SK-N-SH (cell line): ENCODE results near the gene SLC9A6. TPM values are rescaled to one million over a fixed set of nuclear protein-coding genes. Genes with fewer than 3 reads are reported as not detected.

ENCODE experiments used
- CTCF ChIA-PET: fragments of 300-600, 350-600 bp; formaldehyde crosslinking; extraction: SDS; loops from one replicate; lab custom pipeline; 2021; lab: Yijun Ruan, JAX
- POLR2A ChIA-PET: fragments of 350-600 bp; sonication (Branson Sonifier 250); formaldehyde crosslinking; extraction: SDS; loops from one replicate; lab custom pipeline; 2020; ENCODE audit warnings: antibody characterized with exemption, inconsistent platforms; lab: Yijun Ruan, JAX
- DNase-seq: peaks from one replicate; pipeline ENCODE4 v3.0.0; 2012
- H2AFZ ChIP-seq: fragments of 200-600 bp; sonication (generic); 2 replicates; pipeline ENCODE4 v1.8.1; 2016; ENCODE audit warnings: antibody characterized with exemption, mild to moderate bottlenecking, low read depth
- H3F3A ChIP-seq: fragments of 200-600 bp; sonication (generic); replicated peaks from 2 replicates; pipeline ENCODE3; 2016; ENCODE audit warnings: antibody characterized with exemption, mild to moderate bottlenecking; ENCODE audit not compliant: insufficient read depth
- H3K27ac ChIP-seq, 2 experiments: fragments of 200-500 bp in 1 of 2; fragments of 200-600 bp in 1 of 2; sonication (Bioruptor generic) in 1 of 2; sonication (generic), shearing (Covaris generic) in 1 of 2; 2 replicates each; pipeline versions ENCODE4 v1.5.1 to v1.6.1; 2014 to 2016; ENCODE audit warnings: low read depth in 2 of 2, inconsistent platforms in 1 of 2, low read length in 1 of 2, mild to moderate bottlenecking in 1 of 2, mixed read lengths in 1 of 2
- H3K27me3 ChIP-seq: fragments of 200-600 bp; sonication (generic), shearing (Covaris generic); 2 replicates; pipeline ENCODE4 v1.6.1; 2016; ENCODE audit warnings: mixed run types; ENCODE audit not compliant: insufficient read depth
- H3K36me3 ChIP-seq, 2 experiments: fragments of 200-500 bp in 1 of 2; fragments of 200-600 bp in 1 of 2; sonication (Bioruptor generic) in 1 of 2; sonication (generic) in 1 of 2; replicated peaks in 1 of 2; 2 replicates each; pipeline versions ENCODE3 to v1.5.1; 2014 to 2016; ENCODE audit warnings: low read length in 1 of 2, mild to moderate bottlenecking in 1 of 2; ENCODE audit not compliant: insufficient read depth in 2 of 2, control insufficient read depth in 1 of 2
- H3K4me1 ChIP-seq, 2 experiments: fragments of 200-500 bp in 1 of 2; fragments of 200-600 bp in 1 of 2; sonication (Bioruptor generic) in 1 of 2; sonication (generic), shearing (Covaris generic) in 1 of 2; 2 replicates each; pipeline versions ENCODE4 v1.5.1 to v1.6.1; 2014 to 2016; ENCODE audit warnings: low read depth in 1 of 2, low read length in 1 of 2, mixed run types in 1 of 2; ENCODE audit not compliant: insufficient read depth in 2 of 2, control insufficient read depth in 1 of 2
- H3K4me2 ChIP-seq: fragments of 200-600 bp; sonication (generic), shearing (Covaris generic); 2 replicates; pipeline ENCODE4 v1.6.1; 2017; ENCODE audit warnings: mixed run types
- H3K4me3 ChIP-seq, 2 experiments: fragments of 200-500 bp in 1 of 2; fragments of 200-600 bp in 1 of 2; sonication (Bioruptor generic) in 1 of 2; sonication (generic), shearing (Covaris generic) in 1 of 2; 2 replicates each; pipeline versions ENCODE4 v1.5.1 to v1.8.1; 2014 to 2016; ENCODE audit warnings: low read depth in 2 of 2, inconsistent platforms in 1 of 2, low read length in 1 of 2, mild to moderate bottlenecking in 1 of 2, mixed read lengths in 1 of 2, moderate library complexity in 1 of 2
- H3K79me2 ChIP-seq: fragments of 200-600 bp; sonication (generic); 2 replicates; pipeline ENCODE4 v1.8.1; 2017; ENCODE audit warnings: mild to moderate bottlenecking; ENCODE audit not compliant: insufficient read depth
- H3K9ac ChIP-seq: fragments of 200-600 bp; sonication (generic); 2 replicates; pipeline ENCODE4 v1.6.1; 2017; ENCODE audit warnings: mixed run types
- H3K9me2 ChIP-seq: fragments of 200-600 bp; sonication (generic); 2 replicates; pipeline ENCODE4 v1.6.1; 2017; ENCODE audit warnings: mixed run types
- H3K9me3 ChIP-seq: fragments of 200-600 bp; sonication (generic); 2 replicates; pipeline ENCODE4 v1.6.1; 2017; ENCODE audit warnings: mixed run types, mild to moderate bottlenecking, moderate library complexity
- H4K20me1 ChIP-seq: fragments of 200-600 bp; sonication (generic); 2 replicates; pipeline ENCODE4 v1.6.1; 2017; ENCODE audit warnings: mild to moderate bottlenecking, mixed run types; ENCODE audit not compliant: insufficient read depth
- ELF1 ChIP-seq: IDR thresholded peaks from 2 replicates; pipeline ENCODE4 v1.4.0; 2012
- EZH2phosphoT487 ChIP-seq: fragments of 200-600 bp; sonication (generic); IDR thresholded peaks from 2 replicates; pipeline ENCODE4 v1.6.1; 2017; ENCODE audit warnings: low read depth, mixed run types, mild to moderate bottlenecking, antibody characterized with exemption, moderate library complexity, borderline replicate concordance
- FOXJ3 ChIP-seq: sonication (generic); formaldehyde crosslinking; IDR thresholded peaks from 2 replicates; pipeline ENCODE4 v1.5.1; 2020; ENCODE audit warnings: mild to moderate bottlenecking, missing genetic modification reagents
- GABPA ChIP-seq: IDR thresholded peaks from 2 replicates; pipeline ENCODE4 v1.4.0; 2012; ENCODE audit warnings: low read depth, mild to moderate bottlenecking
- GATA2 ChIP-seq: sonication (generic); formaldehyde crosslinking; IDR thresholded peaks from 2 replicates; pipeline ENCODE4 v1.5.0; 2020; ENCODE audit warnings: mild to moderate bottlenecking, missing genetic modification reagents
- IRF3 ChIP-seq: fragments of 150-350 bp; IDR thresholded peaks from 2 replicates; pipeline ENCODE4 v1.6.1; 2016; ENCODE audit warnings: mild to moderate bottlenecking, low read depth, low read length
- MEF2A ChIP-seq: IDR thresholded peaks from 2 replicates; pipeline ENCODE4 v1.4.0; 2012; ENCODE audit warnings: low read depth, borderline replicate concordance
- MXI1 ChIP-seq: IDR thresholded peaks from 2 replicates; pipeline ENCODE4 v1.6.1; 2012; ENCODE audit warnings: mild to moderate bottlenecking, low read depth, low read length, improper control_type of control experiment
- NFIC ChIP-seq: IDR thresholded peaks from 2 replicates; pipeline ENCODE4 v1.4.0; 2012; ENCODE audit warnings: borderline replicate concordance
- NRF1 ChIP-seq: IDR thresholded peaks from 2 replicates; pipeline ENCODE4 v1.6.1; 2012; ENCODE audit warnings: low read depth, mild to moderate bottlenecking, low read length
- PBX3 ChIP-seq: IDR thresholded peaks from 2 replicates; pipeline ENCODE4; 2012
- POLR2AphosphoS5 ChIP-seq: IDR thresholded peaks from 2 replicates; pipeline ENCODE4 v1.6.1; 2012; ENCODE audit warnings: low read depth, low read length
- RAD21 ChIP-seq: IDR thresholded peaks from 2 replicates; pipeline ENCODE4 v1.6.1; 2012; ENCODE audit warnings: mild to moderate bottlenecking, low read length
- SIN3A ChIP-seq: IDR thresholded peaks from 2 replicates; pipeline ENCODE4 v1.6.1; 2012; ENCODE audit warnings: low read depth, mild to moderate bottlenecking, low read length, moderate library complexity, borderline replicate concordance
- SMC3 ChIP-seq: IDR thresholded peaks from 2 replicates; pipeline ENCODE4 v1.6.1; 2012; ENCODE audit warnings: low read depth, low read length, improper control_type of control experiment
- TAF1 ChIP-seq: IDR thresholded peaks from 2 replicates; pipeline ENCODE4 v1.6.1; 2012; ENCODE audit warnings: low read depth, mild to moderate bottlenecking, low read length, moderate library complexity, borderline replicate concordance
- ZBTB33 ChIP-seq: IDR thresholded peaks from 2 replicates; pipeline ENCODE4 v1.4.0; 2012; ENCODE audit warnings: low read depth, borderline replicate concordance
- WGBS: methylation state at CpG from one replicate; pipeline ENCODE4 v1.1.6; 2017; ENCODE audit warnings: low lambda C conversion rate; 5-methylcytosine and 5-hydroxymethylcytosine counted together
- polyA plus RNA-seq, 3 experiments: library from polyadenylated mRNA; depleted of rRNA; stranded (reverse); fragments of >200 nt; gene quantifications; 2 replicates each; pipeline ENCODE4 v1.2.3, GENCODE V29; 2012

SLC9A6 gene
- polyA plus RNA-seq, 1 of the 3 experiments (the other 2 are of a cell fraction), result 5.0 TPM

- Histone ChIP-seq H3K9me2 (no peaks in the 10 kb centered on the region), H2AFZ (no peak overlapping the region), H3K4me2 (no peak overlapping the region), H3K9me3 (no peaks in the 10 kb centered on the region), H3K9ac (no peak overlapping the region), H3K27me3 (peaks cover 5% of the 10 kb centered on the region; the same call in 1 of the 2 replicates), H3K79me2 (no peaks in the 10 kb centered on the region), H3K36me3 (no peaks in the 10 kb centered on the region), H3K4me1 (no peaks in the 10 kb centered on the region; a peak in 1 of 4 replicates), H3F3A (no peaks in the 10 kb centered on the region), H4K20me1 (no peaks in the 10 kb centered on the region), H3K27ac (no peak overlapping the region), H3K4me3 (no peak overlapping the region)
- DNase-seq, result no peak
- TF ChIP-seq NFIC (no peak), TAF1 (no peak), GATA2 (CRISPR knock-in tag) (no peak), GABPA (no peak), POLR2AphosphoS5 (no peak), IRF3 (no peak), EZH2phosphoT487 (no peak), ELF1 (no peak), PBX3 (no peak), NRF1 (no peak)
- ChIA-PET POLR2A (no interaction called here), CTCF (no interaction called here)
Measured at GRCh38 chrX:135981668-135982067, 3.6 kb upstream of the SLC9A6 start.

GRCh38 chrX:135982860-135983259 lies 2.4 kb upstream of the SLC9A6 start:
- TF ChIP-seq SIN3A, result no peak
- TF ChIP-seq PBX3, result no peak
- TF ChIP-seq IRF3, result no peak
- TF ChIP-seq ZBTB33, result no peak
- no peak for TF ChIP-seq ELF1
- TF ChIP-seq MXI1, result no peak
- no peak for TF ChIP-seq MEF2A
- TF ChIP-seq RAD21, result no peak
- no peak for TF ChIP-seq SMC3
- TF ChIP-seq GATA2 (CRISPR knock-in tag), result no peak
- TF ChIP-seq TAF1, result no peak
- TF ChIP-seq FOXJ3 (CRISPR knock-in tag), result no peak
- no peak for TF ChIP-seq POLR2AphosphoS5
- Histone ChIP-seq H3K36me3 (no peaks in the 10 kb centered on the region), H3K9me2 (no peaks in the 10 kb centered on the region), H2AFZ (no peak overlapping the region), H4K20me1 (no peaks in the 10 kb centered on the region), H3K9me3 (no peaks in the 10 kb centered on the region), H3K4me2 (no peak overlapping the region), H3K27me3 (peaks cover 5% of the 10 kb centered on the region; the same call in 1 of the 2 replicates), H3F3A (peaks cover 3% of the 10 kb centered on the region), H3K4me1 (no peaks in the 10 kb centered on the region; a peak in 2 of 4 replicates), H3K27ac (no peak overlapping the region), H3K79me2 (no peaks in the 10 kb centered on the region; the same call in 1 of the 2 replicates), H3K9ac (no peak overlapping the region), H3K4me3 (no peak overlapping the region)
- DNase-seq, result no peak
- POLR2A ChIA-PET, result no interaction called here
- WGBS, result 40% methylated on average over 1 of the region's 1 CpG
- CTCF ChIA-PET, result no interaction called here
